HepG2 (cell line): ENCODE measurements around the gene ZC3H12A. TPM values are rescaled to one million over a fixed set of nuclear protein-coding genes. Genes with fewer than 3 reads are reported as not detected.

ENCODE experiments used
- ATAC-seq: fragments of 200-7000 bp; cut with Tn5 transposase; 3 replicates; pipeline ENCODE4 v1.9.1; 2020; ENCODE audit warnings: mild to moderate bottlenecking, moderate library complexity
- BruUV-seq: library from RNA; stranded (reverse); fragments of 400-500 nt; replicated peaks from 2 replicates; lab custom pipeline; 2021; lab: Mats Ljungman, UMichigan
- CTCF ChIA-PET: fragments of 300-600 bp; formaldehyde crosslinking; extraction: SDS; loops from one replicate; lab custom pipeline; 2021; ENCODE audit warnings: low total read pairs, inconsistent platforms, low intra/inter-chr PET ratio; lab: Yijun Ruan, JAX
- POLR2A ChIA-PET: fragments of 350-600 bp; sonication (Branson Sonifier 250); formaldehyde crosslinking; loops from one replicate; lab custom pipeline; 2020; ENCODE audit warnings: antibody characterized with exemption, inconsistent platforms; lab: Yijun Ruan, JAX
- DNase-seq: peaks from one replicate; pipeline ENCODE4 v3.0.0-alpha.2; 2015; ENCODE audit warnings: low spot score
- FAIRE-seq: peaks from 3 replicates; lab custom pipeline; 2011; peaks lifted over from hg19 to GRCh38; lab: Jason Lieb, UNC
- H2AFZ ChIP-seq: one replicate; pipeline ENCODE4 v1.6.1; 2011; ENCODE audit warnings: low read length, inconsistent platforms
- H3K27ac ChIP-seq: fragments of 300-600 bp; 3 replicates; pipeline ENCODE4 v1.8.0; 2011; ENCODE audit warnings: mixed run types, mild to moderate bottlenecking, mixed read lengths, low read length, inconsistent platforms; ENCODE audit not compliant: insufficient read depth; ENCODE audit errors: extremely low read length
- H3K27me3 ChIP-seq, 2 experiments: fragments of 200-600 bp in 1 of 2; 2 replicates in 1 of 2; 3 replicates in 1 of 2; pipeline versions ENCODE4 v1.6.0 to v1.8.0; 2011; ENCODE audit warnings: low read length in 2 of 2, mild to moderate bottlenecking in 2 of 2, moderate library complexity in 2 of 2, inconsistent platforms in 1 of 2; ENCODE audit not compliant: insufficient read depth in 2 of 2, control insufficient read depth in 1 of 2
- H3K36me3 ChIP-seq, 2 experiments: fragments of 200-600 bp in 1 of 2; replicated peaks in 1 of 2; 2 replicates in 1 of 2; 3 replicates in 1 of 2; pipeline versions ENCODE4 v1.5.1 to v1.8.0; 2011; ENCODE audit warnings: low read length in 2 of 2, inconsistent platforms in 1 of 2; ENCODE audit not compliant: insufficient read depth in 2 of 2, control insufficient read depth in 1 of 2
- H3K4me1 ChIP-seq: 2 replicates; pipeline ENCODE4 v1.5.1; 2012; ENCODE audit warnings: low read length, inconsistent platforms; ENCODE audit not compliant: insufficient read depth
- H3K4me2 ChIP-seq: 2 replicates; pipeline ENCODE4 v1.6.0; 2011; ENCODE audit warnings: low read depth, low read length, inconsistent platforms
- H3K4me3 ChIP-seq, 3 experiments: fragments of 200-600 bp in 1 of 3; sonication (generic), shearing (Covaris generic) in 1 of 3; replicated peaks in 1 of 3; 2 replicates each; pipeline ENCODE4 v1.5.1; 2011 to 2016; ENCODE audit warnings: low read length in 3 of 3, inconsistent platforms in 2 of 3, low read depth in 2 of 3, mild to moderate bottlenecking in 2 of 3, control low read depth in 1 of 3, mixed read lengths in 1 of 3; ENCODE audit not compliant: insufficient read depth in 1 of 3
- H3K79me2 ChIP-seq: one replicate; pipeline ENCODE4 v1.6.1; 2011; ENCODE audit warnings: low read length, inconsistent platforms; ENCODE audit not compliant: insufficient read depth
- H3K9ac ChIP-seq: 2 replicates; pipeline ENCODE4 v1.6.0; 2011; ENCODE audit warnings: mild to moderate bottlenecking, low read depth, low read length, inconsistent platforms; ENCODE audit not compliant: insufficient read depth
- H3K9me3 ChIP-seq: 2 replicates; pipeline ENCODE4 v1.5.1; 2012; ENCODE audit warnings: mild to moderate bottlenecking, low read length
- H4K20me1 ChIP-seq: 2 replicates; pipeline ENCODE4 v1.6.0; 2011; ENCODE audit warnings: inconsistent platforms, mild to moderate bottlenecking, low read length, moderate library complexity; ENCODE audit not compliant: insufficient read depth
- HNF4G ChIP-seq, 2 experiments: sonication (generic) in 1 of 2; formaldehyde crosslinking in 1 of 2; IDR thresholded peaks; 2 replicates each; pipeline versions ENCODE4 v1.4.0 to v1.6.1; 2011 to 2020; ENCODE audit warnings: borderline replicate concordance in 2 of 2, low read depth in 2 of 2, mild to moderate bottlenecking in 2 of 2, low read length in 1 of 2, missing genetic modification reagents in 1 of 2, moderate library complexity in 1 of 2
- PLSCR1 ChIP-seq: sonication (generic); formaldehyde crosslinking; IDR thresholded peaks from 2 replicates; pipeline ENCODE4 v1.5.0; 2020; ENCODE audit warnings: missing genetic modification reagents, mild to moderate bottlenecking, borderline replicate concordance
- YEATS2 ChIP-seq: sonication (generic); formaldehyde crosslinking; IDR thresholded peaks from 2 replicates; pipeline ENCODE4 v1.4.0; 2020; ENCODE audit warnings: missing genetic modification reagents, borderline replicate concordance
- ZHX2 ChIP-seq, 2 experiments: sonication (generic) in 1 of 2; formaldehyde crosslinking in 1 of 2; IDR thresholded peaks; 2 replicates each; pipeline versions ENCODE4 v1.6.1 to v1.9.0; 2014 to 2022; ENCODE audit warnings: antibody characterized with exemption in 1 of 2, borderline replicate concordance in 1 of 2, inconsistent platforms in 1 of 2, low read depth in 1 of 2, missing genetic modification reagents in 1 of 2
- ZMYM3 ChIP-seq: sonication (generic); formaldehyde crosslinking; IDR thresholded peaks from 2 replicates; pipeline ENCODE4 v1.5.1; 2020; ENCODE audit warnings: mild to moderate bottlenecking, missing genetic modification reagents
- ZNF704 ChIP-seq: sonication (generic); formaldehyde crosslinking; IDR thresholded peaks from 2 replicates; pipeline ENCODE4 v1.8.1; 2023; ENCODE audit warnings: mild to moderate bottlenecking, inconsistent platforms, moderate library complexity, missing genetic modification reagents, borderline replicate concordance
- WGBS: methylation state at CpG from one replicate; pipeline ENCODE4 v1.1.6; 2017; ENCODE audit warnings: low lambda C conversion rate; 5-methylcytosine and 5-hydroxymethylcytosine counted together
- in situ Hi-C: cut with HindIII; loops from 2 replicates; pipeline ENCODE4 v1.10.0; 2017; ENCODE audit warnings: low pct_unique_long_range_greater_than_20kb; ENCODE audit not compliant: extremely low pct_ligation_motif_present
- intact Hi-C: fragments of 100-400 bp; cut with micrococcal nuclease; formaldehyde crosslinking; loops from one replicate; pipeline ENCODE4 v1.10.0; 2022; ENCODE audit not compliant: unreplicated experiment
- polyA plus RNA-seq, 8 experiments: library from polyadenylated mRNA; depleted of rRNA in 3 of 8; stranded (reverse) in 7 of 8; unstranded in 1 of 8; fragments of >200 nt; fragmentation: Illumina TruSeq in 4 of 8; extraction: Trizol in 4 of 8; gene quantifications; 2 replicates each; pipeline versions ENCODE4 v1.2.1 to v1.2.3, GENCODE V29; 2011 to 2016; ENCODE audit warnings: low read depth in 4 of 8, missing spikeins in 1 of 8, mixed read lengths in 1 of 8; ENCODE audit not compliant: insufficient read depth in 1 of 8
- total RNA-seq, 5 experiments: library from RNA; depleted of rRNA; stranded (reverse); fragments of >200 nt; fragmentation: Illumina TruSeq; extraction: Trizol; gene quantifications; 2 replicates each; pipeline ENCODE4 v1.2.3, GENCODE V29; 2016; ENCODE audit warnings: low read depth in 1 of 5

Gene ZC3H12A
- total and polyA plus RNA-seq, 2 of the 13 experiments (the other 11 are each of a cell fraction or from before 2014, with no cell fraction given) = 6.8 to 13.3 TPM

- Histone ChIP-seq H3K9me3 (no peaks in the 10 kb centered on the region), H3K4me3 (no peak overlapping the region), H3K79me2 (no peaks in the 10 kb centered on the region), H3K27me3 (peaks cover 5 to 60% of the 10 kb centered on the region in 2 experiments; a peak in 4 of 5 replicates), H3K27ac (no peak overlapping the region), H3K36me3 (no peaks in the 10 kb centered on the region), H4K20me1 (peaks cover 4% of the 10 kb centered on the region; the same call in 1 of the 2 replicates), H2AFZ (no peak overlapping the region), H3K4me1 (no peaks in the 10 kb centered on the region), H3K4me2 (no peak overlapping the region), H3K9ac (no peak overlapping the region)
- in situ Hi-C loops (loop anchor here (10.0 to 25.0 kb wide), 2 partner anchors 720 to 878 kb away; no protein-coding TSS in a partner anchor), intact Hi-C loops (loop anchor here (5.0 kb wide), 2 partner anchors 335 to 915 kb away; no protein-coding TSS in a partner anchor)
- no TSS peak for BruUV-seq
- ATAC-seq (peak; percentile 22; the same call in 1 of the 3 replicates), DNase-seq (no peak), FAIRE-seq (no peak)
- POLR2A ChIA-PET = no interaction called here
- TF ChIP-seq ZMYM3 (CRISPR knock-in tag) (no peak), ZNF704 (CRISPR knock-in tag) (no peak), HNF4G (IDR thresholded peaks at IDR 0.05; ENCODE audit: borderline replicate concordance, low read depth, low read length) (no peak), HNF4G (CRISPR knock-in tag; IDR thresholded peaks at IDR 0.05; ENCODE audit: borderline replicate concordance, low read depth) (no peak), PLSCR1 (CRISPR knock-in tag) (no peak), ZHX2 (IDR thresholded peaks at IDR 0.05; ENCODE audit: low read depth) (no peak), ZHX2 (CRISPR knock-in tag; IDR thresholded peaks at IDR 0.05; ENCODE audit: borderline replicate concordance) (no peak), YEATS2 (CRISPR knock-in tag) (no peak)
- 17% methylated on average over 12 of the region's 12 CpGs for WGBS
- CTCF ChIA-PET = no interaction called here
Measured at GRCh38 chr1:37432716-37433115, 41.7 kb upstream of the ZC3H12A start.
